ENCODE data around the gene ANXA9. TPM values are rescaled to one million over a fixed set of nuclear protein-coding genes. Genes with fewer than 3 reads are reported as not detected.

The ANXA9 gene
- total RNA-seq, 1 donor from 2014 or later, result not detected

GRCh38 chr1:151043163-151043562 is 61.1 kb downstream of the ANXA9 start:
- TF ChIP-seq EZH2phosphoT487 (IDR thresholded peaks at IDR 0.05) (no peak), EZH2 (IDR thresholded peaks at IDR 0.05) (no peak), CTCF (IDR thresholded peaks at IDR 0.05) (no peak)
- no peaks in the 10 kb centered on the region for H3K27me3 ChIP-seq
- no peak overlapping the region for H3K9ac ChIP-seq
- H3K4me1 ChIP-seq, result peaks cover 6% of the 10 kb centered on the region
- no peaks in the 10 kb centered on the region for H3K79me2 ChIP-seq (ENCODE audit: low read depth)
- no peaks in the 10 kb centered on the region for H3K36me3 ChIP-seq
- Mint-ChIP-seq H3K4me3 (no peak overlapping the region), H3K27me3 (ENCODE audit: insufficient read depth, low read depth) (peaks cover 5% of the 10 kb centered on the region), H3K9me3 (no peaks in the 10 kb centered on the region), H3K27ac (no peak overlapping the region), H3K4me1 (peaks cover 12% of the 10 kb centered on the region), H3K36me3 (peaks cover 2% of the 10 kb centered on the region)
- H3K4me3 ChIP-seq, result no peak overlapping the region
- no peak for DNase-seq (ENCODE audit: low spot score)
- peaks cover 17% of the 10 kb centered on the region for H3F3A ChIP-seq (ENCODE audit: low read depth)
- no peaks in the 10 kb centered on the region for H3K9me3 ChIP-seq (ENCODE audit: low read depth)
- no peaks in the 10 kb centered on the region for H4K20me1 ChIP-seq (ENCODE audit: low read depth)
- no peak overlapping the region for H3K27ac ChIP-seq
- no peak overlapping the region for H2AFZ ChIP-seq (replicated peaks)
- no peak overlapping the region for H3K4me2 ChIP-seq

Small RNA genes within 50 kb of the gene (small RNA-seq; reads per million reads assigned to genes)
- gene RNU6-884P, result not detected

Other genes with a start within 250 kb of the ANXA9 start
- gene CTSS, start 216.5 kb upstream of the ANXA9 start, total RNA-seq (ENCODE audit: low replicate concordance), result 0.06 TPM in 1 of 2 replicates, not detected in the other
- 3.9 and 6.7 TPM in 2 replicates for gene CTSK, start 174.0 kb upstream of the ANXA9 start, total RNA-seq (ENCODE audit: low replicate concordance)
- 34.9 and 39.0 TPM in 2 replicates for gene ARNT, start 105.7 kb upstream of the ANXA9 start, total RNA-seq (ENCODE audit: low replicate concordance)
- not detected in 2 replicates for gene CTXND2, start 95.2 kb upstream of the ANXA9 start, total RNA-seq (ENCODE audit: low replicate concordance)
- 63.4 and 79.5 TPM in 2 replicates for gene SETDB1, start 55.9 kb upstream of the ANXA9 start, total RNA-seq (ENCODE audit: low replicate concordance)
- 104 and 122 TPM in 2 replicates for gene CERS2, start 7.5 kb upstream of the ANXA9 start, total RNA-seq (ENCODE audit: low replicate concordance)
- gene MINDY1, start 24.6 kb downstream of the ANXA9 start, total RNA-seq (ENCODE audit: low replicate concordance), result 8.5 and 15.8 TPM in 2 replicates
- gene PRUNE1, start 26.2 kb downstream of the ANXA9 start, total RNA-seq (ENCODE audit: low replicate concordance), result 27.0 and 33.0 TPM in 2 replicates
- 0.97 and 1.0 TPM in 2 replicates for gene BNIPL, start 54.3 kb downstream of the ANXA9 start, total RNA-seq (ENCODE audit: low replicate concordance)
- 2.9 and 5.5 TPM in 2 replicates for gene C1orf56, start 65.5 kb downstream of the ANXA9 start, total RNA-seq (ENCODE audit: low replicate concordance)
- gene CDC42SE1, start 77.3 kb downstream of the ANXA9 start, total RNA-seq (ENCODE audit: low replicate concordance), result 50.7 and 54.9 TPM in 2 replicates
- gene MLLT11, start 78.1 kb downstream of the ANXA9 start, total RNA-seq (ENCODE audit: low replicate concordance), result 27.9 and 37.0 TPM in 2 replicates
- 6.5 and 6.9 TPM in 2 replicates for gene GABPB2, start 88.5 kb downstream of the ANXA9 start, total RNA-seq (ENCODE audit: low replicate concordance)
- 5.6 and 12.1 TPM in 2 replicates for gene SEMA6C, start 164.3 kb downstream of the ANXA9 start, total RNA-seq (ENCODE audit: low replicate concordance)
- not detected in 2 replicates for gene TNFAIP8L2, start 174.4 kb downstream of the ANXA9 start, total RNA-seq (ENCODE audit: low replicate concordance)
- gene LYSMD1, start 183.6 kb downstream of the ANXA9 start, total RNA-seq (ENCODE audit: low replicate concordance), result 15.5 and 18.9 TPM in 2 replicates
- gene SCNM1, start 183.9 kb downstream of the ANXA9 start, total RNA-seq (ENCODE audit: low replicate concordance), result 22.0 and 25.3 TPM in 2 replicates
- not detected in 2 replicates for gene TMOD4, start 193.7 kb downstream of the ANXA9 start, total RNA-seq (ENCODE audit: low replicate concordance)
- gene VPS72, start 207.9 kb downstream of the ANXA9 start, total RNA-seq (ENCODE audit: low replicate concordance), result 107 and 117 TPM in 2 replicates
- gene PIP5K1A, start 216.3 kb downstream of the ANXA9 start, total RNA-seq (ENCODE audit: low replicate concordance), result 81.2 and 90.6 TPM in 2 replicates